Kidney epithelial cell (primary cell): ENCODE measurements around the gene CSNK1G2. TPM values are rescaled to one million over a fixed set of nuclear protein-coding genes. Genes with fewer than 3 reads are reported as not detected.

ENCODE experiments used
- DNase-seq: peaks from one replicate; pipeline ENCODE4 v3.0.0-alpha.2; 2010; ENCODE audit warnings: low read depth
- H3K27me3 ChIP-seq: 2 replicates; pipeline ENCODE4 v1.6.0; 2011; ENCODE audit warnings: low read length; ENCODE audit not compliant: control insufficient read depth, insufficient read depth
- H3K36me3 ChIP-seq: 2 replicates; pipeline ENCODE4 v1.5.1; 2011; ENCODE audit warnings: low read length; ENCODE audit not compliant: control insufficient read depth, insufficient read depth
- H3K4me3 ChIP-seq: 2 replicates; pipeline ENCODE4 v1.5.1; 2011; ENCODE audit warnings: low read depth, mild to moderate bottlenecking, control low read depth, low read length
- total RNA-seq: library from RNA; depleted of rRNA; stranded (reverse); fragments of >200 nt; gene quantifications from 2 replicates; pipeline ENCODE4 v1.2.3, GENCODE V29; 2015
- TF ChIP-seq, protein P1 (sequence below): IDR thresholded peaks from 2 replicates; pipeline ENCODE4 v1.5.1; 2011; ENCODE audit warnings: mild to moderate bottlenecking, moderate library complexity, low read length, control low read depth, inconsistent platforms; ENCODE audit not compliant: insufficient read depth, poor library complexity, severe bottlenecking

The CSNK1G2 gene
- total RNA-seq, 1 donor from 2014 or later = 105 TPM

DNA sequence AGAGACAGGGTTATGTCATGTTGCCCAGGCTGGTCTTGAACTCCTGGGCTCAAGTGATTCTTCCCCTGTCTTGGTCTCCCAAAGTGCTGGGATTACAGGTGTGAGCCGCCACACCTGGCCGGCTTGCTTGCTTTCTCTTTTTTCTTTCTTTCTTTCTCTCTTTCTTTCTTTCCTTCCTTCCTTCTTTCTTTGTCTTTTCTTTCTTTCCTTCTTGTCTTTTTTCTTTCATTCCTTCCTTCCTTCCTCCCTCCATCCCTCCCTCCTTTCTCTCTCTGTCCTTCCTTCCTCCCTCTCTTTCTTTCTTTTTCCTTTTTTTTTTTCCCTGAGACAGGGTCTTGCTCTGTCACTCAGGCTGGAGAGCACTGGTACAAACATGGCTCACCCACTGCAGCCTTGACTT lies 81.3 kb downstream of the CSNK1G2 start:
- Histone ChIP-seq H3K27me3 (no peaks in the 10 kb centered on the region), H3K36me3 (no peaks in the 10 kb centered on the region)
- no peak for DNase-seq

GRCh38 chr19:2026770-2027169 lies 85.8 kb downstream of the CSNK1G2 start:
- Histone ChIP-seq H3K4me3 (no peak overlapping the region), H3K36me3 (no peaks in the 10 kb centered on the region), H3K27me3 (no peaks in the 10 kb centered on the region)
- TF ChIP-seq, protein P1, sequence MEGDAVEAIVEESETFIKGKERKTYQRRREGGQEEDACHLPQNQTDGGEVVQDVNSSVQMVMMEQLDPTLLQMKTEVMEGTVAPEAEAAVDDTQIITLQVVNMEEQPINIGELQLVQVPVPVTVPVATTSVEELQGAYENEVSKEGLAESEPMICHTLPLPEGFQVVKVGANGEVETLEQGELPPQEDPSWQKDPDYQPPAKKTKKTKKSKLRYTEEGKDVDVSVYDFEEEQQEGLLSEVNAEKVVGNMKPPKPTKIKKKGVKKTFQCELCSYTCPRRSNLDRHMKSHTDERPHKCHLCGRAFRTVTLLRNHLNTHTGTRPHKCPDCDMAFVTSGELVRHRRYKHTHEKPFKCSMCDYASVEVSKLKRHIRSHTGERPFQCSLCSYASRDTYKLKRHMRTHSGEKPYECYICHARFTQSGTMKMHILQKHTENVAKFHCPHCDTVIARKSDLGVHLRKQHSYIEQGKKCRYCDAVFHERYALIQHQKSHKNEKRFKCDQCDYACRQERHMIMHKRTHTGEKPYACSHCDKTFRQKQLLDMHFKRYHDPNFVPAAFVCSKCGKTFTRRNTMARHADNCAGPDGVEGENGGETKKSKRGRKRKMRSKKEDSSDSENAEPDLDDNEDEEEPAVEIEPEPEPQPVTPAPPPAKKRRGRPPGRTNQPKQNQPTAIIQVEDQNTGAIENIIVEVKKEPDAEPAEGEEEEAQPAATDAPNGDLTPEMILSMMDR = no peak
- no peak for DNase-seq

More for the DNA sequence above, 81.3 kb downstream of the CSNK1G2 start:
- TF ChIP-seq, protein P1 = no peak
- no peak overlapping the region for H3K4me3 ChIP-seq

DNA sequence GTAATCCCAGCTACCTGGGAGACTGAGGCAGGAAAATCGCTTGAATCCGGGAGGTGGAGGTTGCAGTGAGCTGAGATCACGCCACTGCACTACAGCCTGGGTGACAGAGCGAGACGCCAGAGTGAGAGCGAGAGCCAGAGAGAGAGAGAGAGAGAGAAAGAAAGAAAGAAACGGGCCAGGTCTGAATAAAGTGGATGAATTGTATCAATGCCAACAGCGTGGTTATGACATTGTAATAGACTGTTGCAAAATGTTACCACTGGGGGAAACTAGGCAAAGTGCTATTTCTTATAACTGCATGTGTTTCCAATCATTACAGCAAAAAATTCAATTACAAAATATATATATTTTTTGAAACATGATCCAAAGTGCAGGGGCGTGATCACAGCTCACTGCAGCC lies 86.4 kb downstream of the CSNK1G2 start:
- no peaks in the 10 kb centered on the region for H3K27me3 ChIP-seq
- DNase-seq = no peak
- TF ChIP-seq, protein P1 = no peak
- H3K4me3 ChIP-seq = no peak overlapping the region
- no peaks in the 10 kb centered on the region for H3K36me3 ChIP-seq

Other genes starting within 250 kb of the CSNK1G2 start
- not detected in 2 replicates for gene ONECUT3, start 187.7 kb upstream of the CSNK1G2 start, total RNA-seq
- 0.96 TPM in 2 replicates for gene ATP8B3, start 128.9 kb upstream of the CSNK1G2 start, total RNA-seq
- 18.8 and 32.1 TPM in 2 replicates for gene REXO1, start 92.7 kb upstream of the CSNK1G2 start, total RNA-seq
- gene KLF16, start 77.6 kb upstream of the CSNK1G2 start, total RNA-seq = 11.4 and 15.3 TPM in 2 replicates
- 54.1 and 66.7 TPM in 2 replicates for gene ABHD17A, start 55.7 kb upstream of the CSNK1G2 start, total RNA-seq
- 1.8 and 8.6 TPM in 2 replicates for gene ADAT3, start 35.8 kb upstream of the CSNK1G2 start, total RNA-seq
- gene SCAMP4, start 35.8 kb upstream of the CSNK1G2 start, total RNA-seq = 167 and 178 TPM in 2 replicates
- gene BTBD2, start 74.5 kb downstream of the CSNK1G2 start, total RNA-seq = 51.3 and 66.1 TPM in 2 replicates
- gene MKNK2, start 110.1 kb downstream of the CSNK1G2 start, total RNA-seq = 253 and 315 TPM in 2 replicates
- 40.3 and 62.0 TPM in 2 replicates for gene MOB3A, start 155.2 kb downstream of the CSNK1G2 start, total RNA-seq
- 1.6 and 3.8 TPM in 2 replicates for gene IZUMO4, start 155.7 kb downstream of the CSNK1G2 start, total RNA-seq
- 178 and 194 TPM in 2 replicates for gene AP3D1, start 210.4 kb downstream of the CSNK1G2 start, total RNA-seq
- gene DOT1L, start 222.8 kb downstream of the CSNK1G2 start, total RNA-seq = 12.0 and 15.7 TPM in 2 replicates